NCI-H1417 (cell line): Measurements from ENCODE around the gene AREL1.

Experiments used
- DNase-seq, 3 experiments: peaks; one replicate each; lab custom pipeline; 2025; lab: John Stamatoyannopoulos, UW

Gene AREL1

GRCh38 chr14:74698465-74698864 is 14.4 kb downstream of the AREL1 start:
- no peak for DNase-seq

- no peak for DNase-seq
Measured at GRCh38 chr14:74697976-74698375, 14.9 kb downstream of the AREL1 start.

- no peak for DNase-seq
Measured at GRCh38 chr14:74697543-74697942, 15.3 kb downstream of the AREL1 start.

GRCh38 chr14:74697011-74697410 is 15.9 kb downstream of the AREL1 start:
- DNase-seq = no peak

- no peak for DNase-seq
Measured at GRCh38 chr14:74695406-74695805, 17.5 kb downstream of the AREL1 start.

- DNase-seq = no peak
Measured at GRCh38 chr14:74693191-74693590, 19.7 kb downstream of the AREL1 start.

DNA sequence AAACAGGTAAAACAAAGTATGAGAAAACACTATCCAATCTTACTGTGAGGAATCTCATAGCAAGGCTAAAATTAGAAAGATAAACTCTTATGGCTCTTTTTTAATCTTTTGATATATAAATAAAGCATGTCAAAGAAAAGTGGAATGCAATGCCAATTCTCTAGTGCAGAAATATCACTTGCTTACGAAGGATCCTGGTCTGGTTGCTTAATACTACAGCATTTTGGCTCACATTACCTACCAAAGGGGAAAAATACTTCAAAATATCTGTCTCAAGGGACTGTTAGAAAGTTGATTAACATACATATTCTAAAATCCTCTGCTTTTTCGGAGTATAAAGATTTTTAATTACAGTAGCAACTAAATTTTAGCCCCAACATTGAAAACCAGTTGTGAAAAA is 21.4 kb downstream of the AREL1 start:
- no peak for DNase-seq

- no peak for DNase-seq
Measured at GRCh38 chr14:74685921-74686678, 26.8 kb downstream of the AREL1 start.

GRCh38 chr14:74685056-74685455 is 27.8 kb downstream of the AREL1 start:
- DNase-seq = no peak

GRCh38 chr14:74684434-74684833 is 28.4 kb downstream of the AREL1 start:
- DNase-seq = no peak

DNA sequence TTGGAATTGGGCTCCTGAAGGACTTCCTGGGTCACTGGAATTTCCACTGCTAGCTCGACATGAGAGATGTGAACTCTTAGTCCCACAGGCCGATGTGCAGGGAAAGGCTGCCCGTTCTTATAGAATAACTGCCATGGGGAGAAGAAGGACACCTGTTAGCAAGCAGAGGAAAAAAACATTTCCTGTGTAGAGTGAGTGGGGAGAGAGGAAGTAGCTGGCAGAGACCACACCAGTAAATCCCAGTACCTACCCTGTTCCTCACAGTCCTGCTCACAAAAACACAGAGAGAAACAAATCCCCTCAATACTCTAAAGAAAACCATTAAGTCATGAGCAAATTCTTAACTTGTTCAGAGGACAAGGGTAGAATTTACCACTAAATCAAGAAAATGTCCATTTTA is 29.5 kb downstream of the AREL1 start:
- no peak for DNase-seq

GRCh38 chr14:74682169-74682952 is 30.5 kb downstream of the AREL1 start:
- DNase-seq = no peak

DNA sequence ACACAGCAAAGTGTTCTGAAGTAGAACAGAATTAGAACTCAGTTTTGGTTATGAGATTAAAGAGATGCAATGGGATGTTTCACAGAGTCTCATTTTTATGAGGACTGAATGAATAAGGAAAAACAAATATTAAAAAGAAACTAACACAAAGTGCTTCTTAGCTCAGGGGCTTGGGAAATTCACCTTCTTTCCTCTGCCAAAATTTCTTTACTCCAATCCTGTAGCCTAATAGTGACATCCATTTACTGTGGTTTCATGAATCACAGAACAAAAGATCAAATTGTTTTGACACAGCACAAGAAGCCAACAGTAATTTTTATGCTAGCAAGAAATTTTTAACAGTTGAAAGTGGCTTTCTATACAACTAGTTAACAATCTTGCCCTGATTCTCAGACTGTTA is 37.7 kb downstream of the AREL1 start:
- no peak for DNase-seq

DNA sequence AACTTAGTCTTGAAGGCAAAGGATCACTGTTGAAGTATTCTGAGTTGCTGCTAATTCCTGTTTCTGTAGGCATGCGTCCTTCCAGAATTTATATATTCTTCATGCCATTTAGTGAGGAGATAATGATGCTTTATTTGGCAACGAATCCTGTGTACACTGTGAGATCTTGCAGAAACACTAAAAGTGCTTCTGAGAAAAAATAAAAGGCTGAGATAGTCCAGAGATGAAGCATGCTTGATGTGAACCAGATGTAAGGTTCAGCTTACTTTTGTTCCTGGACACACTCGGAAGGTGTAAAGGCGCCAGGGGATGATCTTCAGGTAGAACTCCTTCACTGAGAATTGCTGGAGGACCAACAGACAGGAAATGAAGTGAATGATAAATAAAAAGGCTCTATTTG is 39.1 kb downstream of the AREL1 start:
- DNase-seq = no peak

DNA sequence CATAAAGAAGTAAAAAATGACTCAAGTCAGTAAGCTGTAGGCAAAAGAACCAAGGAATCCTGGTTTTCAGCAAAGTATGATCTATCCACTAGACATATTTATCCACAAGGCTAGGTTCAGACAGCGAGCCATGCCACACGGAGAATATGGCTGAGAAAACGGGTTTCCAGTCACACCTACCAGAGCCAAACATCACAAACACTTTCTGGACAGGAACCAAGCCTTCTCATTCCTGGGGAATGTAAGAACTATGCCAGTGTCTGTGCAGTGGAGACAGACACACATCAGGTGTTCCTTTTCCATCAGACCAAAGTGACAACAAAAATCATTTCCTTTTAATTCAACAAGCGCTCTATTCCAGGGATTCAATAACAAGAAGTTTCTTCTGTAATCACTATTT is 41.1 kb downstream of the AREL1 start:
- no peak for DNase-seq

DNA sequence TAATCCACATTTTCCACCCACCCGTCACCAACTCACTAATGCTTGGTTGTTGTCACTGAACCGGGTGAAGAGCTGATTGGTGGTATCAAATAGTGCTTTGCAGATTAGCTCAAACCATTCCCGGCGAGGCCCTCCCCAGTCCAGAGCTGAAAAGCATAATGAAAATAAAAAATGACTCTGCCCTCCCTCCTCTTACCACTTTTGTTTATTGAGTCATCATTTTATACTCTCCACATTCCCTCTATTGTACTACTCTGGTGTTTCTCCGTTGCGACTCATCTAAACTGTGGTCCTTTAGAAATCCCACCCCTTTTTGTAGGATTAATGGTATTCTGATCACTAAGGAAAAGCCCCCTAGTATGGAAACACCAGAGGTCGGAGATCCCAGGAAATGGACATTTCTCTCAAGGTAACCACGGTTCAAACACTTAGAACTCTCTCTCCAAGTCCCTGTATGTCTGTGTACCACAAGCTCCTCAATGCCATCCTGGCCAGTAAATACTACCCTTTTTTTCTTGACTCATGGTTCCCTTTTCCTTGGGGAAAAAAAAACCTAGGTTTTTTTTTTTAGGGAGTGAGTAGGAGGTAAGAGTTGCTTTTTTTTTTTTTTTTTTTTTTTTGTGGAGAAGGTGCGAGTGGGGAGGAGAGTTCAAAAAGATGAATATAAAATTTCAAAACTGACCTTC is 42.0 kb downstream of the AREL1 start:
- DNase-seq = no peak

DNA sequence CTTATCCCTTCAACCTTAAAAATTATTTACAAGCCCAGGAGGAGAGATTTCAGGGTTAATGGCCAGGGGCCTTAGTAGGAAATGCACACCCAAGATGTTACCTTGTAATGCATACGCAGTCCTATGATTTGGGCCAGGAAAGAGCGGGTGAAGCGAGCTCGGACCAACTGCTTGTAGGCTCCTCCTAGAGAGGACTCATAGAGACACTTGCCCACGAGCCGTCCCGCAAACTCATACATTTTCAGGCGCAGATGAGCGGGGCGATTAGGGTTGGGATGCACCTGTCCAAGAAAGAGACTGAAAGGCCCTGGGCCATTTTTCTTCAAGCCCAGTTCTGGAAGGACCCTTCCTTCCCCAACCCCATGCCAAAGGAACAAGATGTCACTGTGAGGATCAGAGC is 43.0 kb downstream of the AREL1 start:
- no peak for DNase-seq

- no peak for DNase-seq
Measured at GRCh38 chr14:74669256-74669655, 43.6 kb downstream of the AREL1 start.

DNA sequence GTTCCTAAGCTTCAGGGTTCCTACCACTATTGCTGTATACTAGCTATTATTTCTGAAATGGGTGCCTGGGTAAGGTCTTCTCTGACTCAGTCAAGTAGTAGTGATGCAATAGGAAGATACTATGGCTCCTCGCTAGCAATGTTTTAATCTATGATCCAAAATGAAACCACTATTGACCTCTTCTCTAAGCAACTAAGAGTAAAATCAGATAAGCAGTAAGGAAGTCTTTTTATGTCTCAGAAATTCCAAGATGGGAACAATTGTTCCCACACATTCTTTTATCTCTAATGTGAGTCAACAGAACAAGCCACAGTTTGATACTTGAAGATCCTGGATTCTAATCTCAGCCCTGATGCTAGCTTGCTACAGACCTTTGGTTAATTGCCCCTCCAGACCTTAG is 45.1 kb downstream of the AREL1 start:
- DNase-seq = no peak

DNA sequence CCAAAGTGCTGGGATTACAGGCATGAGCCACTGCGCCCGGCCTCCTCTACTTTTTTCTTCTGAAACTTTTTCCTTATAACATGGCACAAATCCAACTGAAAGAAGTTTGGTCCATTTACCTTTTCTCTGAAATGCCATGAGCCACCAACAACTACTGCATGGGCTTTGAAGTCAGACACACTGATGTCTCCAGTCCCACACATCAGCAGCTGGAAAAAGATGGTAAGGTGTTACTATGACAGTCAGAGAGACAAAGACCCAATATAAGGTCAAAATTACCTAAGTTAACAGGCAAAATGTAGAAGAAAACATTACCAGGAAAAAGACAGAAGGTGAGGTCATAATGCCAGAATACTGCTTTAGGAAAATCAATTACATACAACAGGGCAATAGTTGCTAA is 48.2 kb downstream of the AREL1 start:
- DNase-seq = no peak

DNA sequence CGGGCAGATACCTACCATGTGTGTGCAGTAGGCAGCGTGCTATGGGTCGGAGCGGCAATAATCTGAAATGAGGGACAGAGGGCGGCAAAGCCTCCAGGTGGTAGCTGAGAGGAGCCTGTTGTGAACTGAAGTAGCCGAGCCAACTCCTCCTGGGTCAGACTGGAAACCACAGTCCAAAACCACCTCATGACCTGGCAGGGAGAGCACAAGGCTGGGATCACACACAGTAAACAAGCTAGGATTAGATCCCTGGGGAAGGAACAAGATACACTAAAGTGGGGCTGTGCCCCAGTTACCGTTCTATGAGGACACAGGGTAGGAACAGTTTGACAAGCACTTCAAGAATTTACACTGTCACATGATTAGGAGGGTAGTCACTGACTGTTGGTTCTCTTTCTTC is 49.0 kb downstream of the AREL1 start:
- DNase-seq = no peak

GRCh38 chr14:74661726-74662450 is 51.0 kb downstream of the AREL1 start:
- DNase-seq = no peak
